ENCODE results near the gene ANXA4. TPM values are rescaled to one million over a fixed set of nuclear protein-coding genes. Genes with fewer than 3 reads are reported as not detected.

The ANXA4 gene
- 18.1 and 28.5 TPM in 2 replicates for total RNA-seq
- 110 TPM for polyA plus RNA-seq (2012)

DNA sequence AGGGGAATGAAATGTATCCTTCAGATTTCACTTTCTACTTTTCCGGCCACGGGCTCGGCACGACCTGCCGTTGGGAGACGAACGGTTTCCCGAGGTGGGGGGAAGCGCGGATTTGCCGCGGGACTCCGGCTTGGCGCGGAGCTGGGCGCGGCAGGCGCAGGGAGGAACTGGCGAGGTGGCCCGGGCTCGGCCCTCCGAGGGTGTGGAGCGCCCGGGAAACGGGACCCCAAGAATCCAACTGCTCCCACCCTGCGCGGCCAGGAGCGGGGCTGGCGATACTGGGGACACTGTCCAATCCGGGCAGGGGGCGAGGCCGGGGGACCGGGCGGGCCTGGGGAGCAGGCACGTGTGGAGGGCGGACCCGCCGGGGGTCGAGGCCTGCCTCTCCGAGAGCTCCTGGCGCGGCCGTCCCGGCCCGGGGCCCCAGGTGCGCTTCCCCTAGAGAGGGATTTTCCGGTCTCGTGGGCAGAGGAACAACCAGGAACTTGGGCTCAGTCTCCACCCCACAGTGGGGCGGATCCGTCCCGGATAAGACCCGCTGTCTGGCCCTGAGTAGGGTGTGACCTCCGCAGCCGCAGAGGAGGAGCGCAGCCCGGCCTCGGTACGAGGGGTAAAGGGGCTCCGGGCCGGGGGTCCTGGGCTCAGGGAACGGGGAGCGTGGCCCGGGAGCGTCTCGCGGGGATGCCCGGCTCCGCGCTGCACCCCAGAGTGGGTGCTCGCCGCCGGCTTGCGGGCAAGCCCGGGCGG is at the start of gene ANXA4:
ANXA4 (plus strand) TSS at position 560 of the 747 bp plus-strand sequence. CDS start 39,432 bp downstream, outside the sequence.
- DNase-seq (ENCODE audit: low read depth) = peak; percentile 75

DNA sequence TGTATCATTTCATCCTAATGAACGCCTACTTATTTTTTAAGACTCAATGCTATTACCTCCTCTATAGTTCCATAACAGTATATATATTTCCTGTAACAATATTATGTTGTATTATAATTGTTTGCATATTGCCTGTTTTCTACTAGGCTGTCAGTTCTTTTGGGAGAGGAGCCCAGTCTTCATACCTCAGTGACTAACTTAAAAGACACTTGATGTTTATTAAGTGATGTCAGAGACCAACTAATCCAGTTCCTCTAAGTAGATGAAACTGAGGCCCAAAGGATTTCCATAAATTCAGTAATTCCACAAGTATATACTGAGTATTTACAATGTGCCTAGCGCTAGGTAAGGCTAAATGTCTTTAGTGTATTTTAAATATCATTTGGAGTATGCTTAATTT is 49.5 kb upstream of the ANXA4 start:
- no peak for DNase-seq (ENCODE audit: low read depth)

DNA sequence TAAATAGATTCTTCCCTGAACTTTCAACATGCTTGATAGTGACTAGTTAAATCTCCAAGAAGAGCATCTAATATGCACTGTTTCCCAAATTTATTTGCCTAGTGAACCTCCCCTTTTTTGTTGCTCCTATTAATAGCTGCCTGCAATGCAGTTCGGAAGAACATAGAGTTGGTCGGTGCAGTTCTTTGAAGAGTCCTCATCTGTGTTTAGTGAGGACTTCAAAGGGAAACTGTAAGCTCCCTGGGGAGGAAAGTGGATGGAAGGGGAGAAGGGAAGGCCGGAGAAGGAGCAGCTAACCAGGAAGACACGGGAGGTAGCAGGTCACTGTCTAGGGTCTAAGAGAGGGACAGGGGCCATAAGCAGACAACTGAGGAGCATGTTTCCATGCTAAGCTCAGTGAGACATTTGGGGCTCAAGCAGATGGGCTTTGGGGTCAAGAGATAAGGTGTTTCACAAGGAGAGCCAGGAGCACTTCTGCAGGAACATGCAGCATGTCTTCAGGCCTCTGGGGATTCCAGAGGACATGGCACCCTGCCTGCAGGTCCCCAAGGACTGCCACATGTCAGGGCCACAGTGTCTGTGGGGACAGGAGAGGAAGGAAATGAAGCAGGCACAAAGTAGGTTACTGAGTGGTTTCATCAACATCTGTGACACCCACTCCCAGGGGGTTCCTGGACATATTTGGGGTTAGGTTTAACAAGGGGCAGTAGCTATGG is 48.7 kb upstream of the ANXA4 start:
- DNase-seq (ENCODE audit: low read depth) = no peak

DNA sequence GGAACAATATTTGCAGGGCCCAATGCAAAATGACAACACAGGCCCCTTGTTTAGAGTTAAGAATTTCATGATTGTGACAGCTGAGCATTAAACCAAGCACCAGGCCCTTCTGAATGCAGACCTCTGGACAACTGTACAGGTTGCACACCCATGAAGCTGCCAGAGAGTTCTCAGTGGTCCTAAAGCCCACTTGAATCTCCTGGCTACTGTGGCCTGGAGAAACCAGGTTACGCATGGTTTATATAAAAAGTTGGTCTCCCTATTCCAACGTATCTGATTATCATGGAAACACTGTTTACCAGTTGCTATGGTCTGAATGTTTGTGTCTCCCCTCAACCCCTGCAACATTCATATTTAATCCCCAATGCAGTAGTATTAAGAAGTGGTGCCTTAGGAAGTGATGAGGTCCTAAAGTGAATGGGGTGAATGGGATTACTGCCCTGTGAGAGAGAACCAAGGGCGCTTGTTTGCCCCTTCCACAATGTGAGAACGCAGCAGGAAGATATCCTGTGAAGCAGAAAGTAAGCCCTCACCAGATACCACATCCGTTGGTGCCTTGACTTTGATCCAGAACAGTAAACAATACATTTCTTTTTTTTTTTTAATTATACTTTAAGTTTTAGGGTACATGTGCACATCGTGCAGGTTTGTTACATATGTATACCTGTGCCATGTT is 48.0 kb upstream of the ANXA4 start:
- no peak for DNase-seq (ENCODE audit: low read depth)

DNA sequence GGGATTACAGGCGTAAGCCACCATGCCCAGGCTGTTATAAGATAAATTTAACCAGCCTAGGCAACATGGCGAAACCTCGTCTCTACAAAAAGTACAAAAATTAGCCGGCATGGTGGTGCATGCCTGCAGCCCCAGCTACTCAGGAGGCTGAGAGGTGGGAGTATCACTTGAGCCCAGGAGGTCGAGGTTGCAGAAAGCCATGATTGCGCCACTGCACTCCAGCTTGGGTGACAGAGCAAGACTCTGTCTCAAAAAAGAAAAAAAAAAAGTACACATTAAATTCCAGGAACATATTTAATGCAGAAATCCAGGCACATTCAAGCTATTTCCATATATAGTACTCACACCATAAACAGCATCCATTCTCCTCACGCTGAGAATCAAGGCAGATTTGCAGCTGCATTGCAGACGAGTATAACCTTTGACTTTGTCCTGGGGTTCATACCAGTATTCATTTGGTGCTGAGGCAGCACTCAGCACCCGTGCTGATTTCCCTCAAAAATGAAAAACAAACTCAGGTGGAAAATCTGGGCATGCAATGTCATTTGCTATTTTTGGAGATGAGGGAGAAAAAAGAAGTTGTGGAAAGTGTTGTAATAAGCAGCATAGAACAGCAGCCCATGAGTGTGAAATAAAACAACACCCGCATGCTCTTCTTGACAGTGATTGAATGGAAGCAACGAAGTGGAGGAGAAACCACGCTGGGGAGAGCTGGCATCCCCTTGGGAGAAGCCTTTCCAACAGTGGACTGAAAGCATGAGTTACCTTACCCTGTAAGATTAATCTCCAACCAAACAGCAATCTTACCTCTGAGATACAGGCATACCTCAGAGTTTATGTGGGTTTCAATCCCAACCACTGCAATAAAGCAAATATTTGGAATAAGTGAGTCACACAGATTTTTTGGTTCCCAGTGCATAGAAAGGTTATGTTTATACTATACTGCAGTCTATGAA is 46.8 kb upstream of the ANXA4 start:
- peak; percentile 25 for DNase-seq (ENCODE audit: low read depth)

- DNase-seq (ENCODE audit: low read depth) = no peak
These were observed 46.1 kb upstream of the ANXA4 start for GRCh38 chr2:69695850-69696216.

DNA sequence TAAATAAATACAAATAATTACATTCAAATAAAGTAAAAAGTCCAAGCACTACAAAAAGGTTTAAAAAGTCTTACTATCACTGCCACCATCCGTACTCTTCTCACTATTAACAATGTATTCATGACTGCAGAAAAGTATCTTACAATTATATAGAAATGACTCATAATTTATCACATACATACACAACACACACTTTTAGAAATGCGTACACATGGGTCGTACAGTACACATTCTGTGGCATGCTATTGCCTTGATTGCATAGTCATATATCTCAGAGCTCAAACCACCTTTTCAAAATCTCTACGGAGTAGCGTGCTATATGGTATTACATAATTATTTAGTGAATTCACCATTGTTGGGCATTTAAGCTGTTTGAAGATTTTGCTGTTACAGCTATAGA is 41.6 kb upstream of the ANXA4 start:
- no peak for DNase-seq (ENCODE audit: low read depth)

- DNase-seq (ENCODE audit: low read depth) = no peak
These were observed 40.6 kb upstream of the ANXA4 start for GRCh38 chr2:69701100-69701945.

DNA sequence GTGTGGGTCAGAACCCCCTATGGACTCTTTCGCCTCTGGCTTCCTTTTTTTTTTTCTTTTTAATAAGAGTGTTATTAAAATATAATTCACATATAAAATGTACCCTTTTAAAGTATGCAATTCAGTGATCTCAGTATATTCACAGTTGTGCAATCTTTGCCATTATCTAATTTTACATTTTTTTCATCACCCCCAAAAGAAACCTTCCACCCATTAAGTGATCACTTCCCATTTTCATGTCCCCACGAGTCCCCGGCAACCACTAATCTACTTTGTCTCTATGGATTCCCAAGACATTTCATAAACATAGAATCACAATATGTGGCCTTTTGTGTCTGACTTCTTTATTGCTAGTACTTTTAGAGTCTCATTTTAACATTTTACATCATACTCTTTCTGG is 38.7 kb upstream of the ANXA4 start:
- no peak for DNase-seq (ENCODE audit: low read depth)

DNA sequence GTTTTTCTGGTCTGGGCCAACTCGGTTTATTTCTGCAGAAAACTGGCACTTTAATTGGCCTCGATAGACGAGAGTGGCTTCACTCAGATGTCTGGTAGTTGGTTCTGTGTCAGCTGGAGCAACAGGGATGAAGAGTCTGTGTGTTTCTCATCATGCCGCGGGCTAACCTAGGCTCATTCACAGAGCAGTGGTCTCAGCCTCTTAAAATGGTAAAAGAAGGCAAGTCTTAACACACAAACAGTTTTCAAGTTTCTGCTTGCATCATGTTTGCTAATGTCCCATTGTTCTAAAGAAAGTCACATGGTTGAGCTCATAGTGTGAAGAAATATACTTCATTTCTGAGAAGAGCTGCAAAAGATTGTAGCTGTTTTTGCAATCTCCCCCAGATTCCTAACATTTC is 37.5 kb upstream of the ANXA4 start:
- no peak for DNase-seq (ENCODE audit: low read depth)

- DNase-seq (ENCODE audit: low read depth) = no peak
These were observed 32.6 kb upstream of the ANXA4 start for GRCh38 chr2:69709290-69709689.

DNA sequence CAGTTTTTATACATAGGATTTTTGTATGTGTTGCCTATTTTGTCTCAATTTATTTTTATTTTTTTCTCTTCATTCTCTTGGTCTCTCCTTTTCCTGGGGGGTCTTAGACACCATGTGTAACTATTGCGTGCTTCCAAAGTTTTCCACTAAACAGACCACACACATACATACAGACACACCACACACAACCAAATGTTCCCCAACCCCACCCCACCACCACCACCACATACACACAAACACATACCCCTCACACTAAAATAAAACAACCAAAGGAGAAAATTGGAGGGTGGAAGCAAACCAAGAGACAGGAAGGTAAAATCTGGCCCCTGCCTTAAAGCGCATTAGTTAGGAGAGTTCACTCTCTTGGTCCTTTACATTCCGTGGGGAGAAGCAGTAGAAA is 30.0 kb upstream of the ANXA4 start:
- no peak for DNase-seq (ENCODE audit: low read depth)

GRCh38 chr2:69714024-69714423 is 27.9 kb upstream of the ANXA4 start:
- no peak for DNase-seq (ENCODE audit: low read depth)

- DNase-seq (ENCODE audit: low read depth) = peak; percentile 83
These were observed 27.3 kb upstream of the ANXA4 start for GRCh38 chr2:69714539-69715220.

DNA sequence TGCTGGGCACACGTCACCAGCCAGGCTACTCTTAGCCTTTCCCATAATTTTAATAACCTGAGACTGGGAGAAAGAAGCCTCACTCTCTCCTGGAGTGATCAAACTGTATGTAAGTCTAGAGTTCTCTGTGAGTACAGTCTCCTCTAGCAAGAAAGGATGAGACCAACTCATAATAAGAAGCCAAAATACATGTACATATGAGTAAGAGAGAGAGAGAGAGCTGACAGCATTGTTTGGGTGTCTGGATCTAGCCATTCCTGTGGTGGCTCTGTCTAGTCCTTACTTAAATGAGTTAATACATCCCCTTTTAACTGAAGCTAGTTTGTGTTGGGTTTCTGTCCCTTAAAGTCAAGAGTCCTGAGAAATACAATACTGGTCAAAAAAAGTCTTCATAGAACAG is 26.0 kb upstream of the ANXA4 start:
- no peak for DNase-seq (ENCODE audit: low read depth)

DNA sequence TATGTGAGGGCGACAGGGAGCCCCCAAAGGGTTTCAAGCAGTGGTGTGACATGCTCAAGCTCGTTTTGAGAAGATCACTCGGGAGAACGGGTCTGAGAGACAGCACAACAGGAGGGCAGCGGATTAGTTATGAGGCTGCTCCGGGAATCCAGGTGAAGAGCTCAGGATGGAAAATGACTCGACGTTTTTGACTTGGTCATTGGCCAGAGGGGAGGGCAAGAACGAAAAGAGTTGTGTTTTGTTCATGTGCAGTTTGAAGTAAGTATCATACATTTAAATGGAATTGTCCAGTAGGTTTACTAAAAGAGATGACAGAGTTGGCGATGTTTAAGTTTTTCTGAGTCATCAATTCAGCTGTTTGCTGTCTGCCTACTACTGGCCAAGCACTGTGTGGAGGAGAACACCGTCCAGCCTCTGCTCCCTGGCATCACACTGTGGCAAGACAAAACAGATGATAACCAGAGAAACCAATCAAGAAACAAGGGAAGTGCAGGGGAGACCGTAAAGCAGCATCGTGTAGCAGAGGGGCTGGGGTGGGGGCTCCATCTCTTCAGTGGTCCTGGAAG is 25.3 kb upstream of the ANXA4 start:
- DNase-seq (ENCODE audit: low read depth) = peak; percentile 35

GRCh38 chr2:69717186-69717585 is 24.7 kb upstream of the ANXA4 start:
- no peak for DNase-seq (ENCODE audit: low read depth)

- DNase-seq (ENCODE audit: low read depth) = no peak
These were observed 24.1 kb upstream of the ANXA4 start for GRCh38 chr2:69717861-69718273.

GRCh38 chr2:69718338-69718965 is 23.5 kb upstream of the ANXA4 start:
- DNase-seq (ENCODE audit: low read depth) = no peak

Measured in myocyte (in vitro differentiated cells).